A549 (cell line): Measurements from ENCODE around the gene PNLIPRP1.

ENCODE experiments used
- ATOH8 ChIP-seq: fragments of 250-450 bp; sonication (Bioruptor Pico); IDR thresholded peaks from 2 replicates; pipeline ENCODE4 v1.5.0; 2020; ENCODE audit warnings: low read depth, mild to moderate bottlenecking, moderate library complexity
- CTCF ChIP-seq: fragments of >200 bp; sonication (Bioruptor Twin); formaldehyde crosslinking; IDR thresholded peaks from 3 replicates; pipeline ENCODE4 v1.5.1; 2016
- FOSL2 ChIP-seq, 2 experiments: fragments of 450-650 bp in 1 of 2; fragments of >200 bp in 1 of 2; sonication (Bioruptor Twin) in 1 of 2; formaldehyde crosslinking; IDR thresholded peaks; 2 replicates each; pipeline versions ENCODE4 v1.5.0 to v1.6.1; 2016 to 2020; ENCODE audit warnings: mild to moderate bottlenecking in 1 of 2, moderate library complexity in 1 of 2
- TF ChIP-seq, protein P1 (sequence below): fragments of 150-350 bp; IDR thresholded peaks from 2 replicates; pipeline ENCODE4 v1.6.1; 2014; ENCODE audit warnings: low read depth, mild to moderate bottlenecking, low read length

- no peak for TF ChIP-seq FOSL2 (IDR thresholded peaks at IDR 0.05)
- TF ChIP-seq FOSL2 (CRISPR knock-in tag; IDR thresholded peaks at IDR 0.05) = no peak
- TF ChIP-seq, protein P1, sequence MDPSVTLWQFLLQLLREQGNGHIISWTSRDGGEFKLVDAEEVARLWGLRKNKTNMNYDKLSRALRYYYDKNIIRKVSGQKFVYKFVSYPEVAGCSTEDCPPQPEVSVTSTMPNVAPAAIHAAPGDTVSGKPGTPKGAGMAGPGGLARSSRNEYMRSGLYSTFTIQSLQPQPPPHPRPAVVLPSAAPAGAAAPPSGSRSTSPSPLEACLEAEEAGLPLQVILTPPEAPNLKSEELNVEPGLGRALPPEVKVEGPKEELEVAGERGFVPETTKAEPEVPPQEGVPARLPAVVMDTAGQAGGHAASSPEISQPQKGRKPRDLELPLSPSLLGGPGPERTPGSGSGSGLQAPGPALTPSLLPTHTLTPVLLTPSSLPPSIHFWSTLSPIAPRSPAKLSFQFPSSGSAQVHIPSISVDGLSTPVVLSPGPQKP = no peak
- TF ChIP-seq ATOH8 (CRISPR knock-in tag) = no peak
- no peak for TF ChIP-seq CTCF
These were observed 31.3 kb downstream of the PNLIPRP1 start for GRCh38 chr10:116621934-116622655.
